ENCODE data around the gene SYDE2.
"Not testable (repeated sequence)": the region's sequence is repeated elsewhere in the genome, so short reads cannot be mapped to it uniquely, and the experiment has no call there.

SYDE2 gene

GRCh38 chr1:85200463-85201339 is at the start of gene SYDE2:
TSS of gene SYDE2 (minus strand) at chr1:85201016. CDS start at chr1:85200996, 20 bp downstream.
- no peak for FAIRE-seq

DNA sequence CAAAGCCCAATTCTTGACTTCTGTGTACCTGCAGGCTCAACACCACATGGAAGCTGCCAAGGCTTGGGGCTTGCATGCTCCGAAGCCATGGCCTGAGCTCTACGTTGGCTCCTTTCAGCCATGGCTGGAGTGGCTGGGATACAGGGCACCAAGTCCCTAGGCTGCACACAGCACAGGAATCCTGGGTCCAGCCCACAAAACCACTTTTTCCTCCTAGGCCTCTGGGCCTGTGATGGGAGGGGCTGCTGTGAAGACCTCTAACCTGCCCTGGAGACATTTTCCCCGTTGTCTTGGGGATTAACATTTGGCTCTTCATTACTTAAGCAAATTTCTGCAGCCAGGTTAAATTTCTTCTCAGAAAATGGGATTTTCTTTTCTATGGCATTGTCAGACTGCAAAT is 48.2 kb upstream of the SYDE2 start:
- not testable (repeated sequence) for FAIRE-seq

GRCh38 chr1:85245891-85246290 is 45.1 kb upstream of the SYDE2 start:
- FAIRE-seq = no peak

DNA sequence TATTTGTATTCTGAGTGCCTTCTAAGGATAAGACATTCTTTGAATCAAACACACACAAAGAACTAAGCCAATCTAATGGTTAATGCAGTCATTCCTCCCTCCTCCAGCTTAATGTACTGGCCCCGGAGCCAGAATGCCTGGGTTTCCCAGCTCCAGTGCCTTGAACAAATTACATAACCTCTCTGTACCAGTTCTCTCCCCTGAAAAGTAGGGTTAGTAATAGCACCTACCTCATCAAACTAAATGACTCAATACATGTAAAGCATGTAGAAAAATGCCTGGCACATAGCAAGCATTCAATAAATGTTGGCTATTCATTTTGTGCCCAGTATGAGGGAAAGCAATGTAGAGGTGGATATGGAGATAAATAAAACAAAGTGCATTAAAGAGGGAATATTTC is 44.6 kb upstream of the SYDE2 start:
- FAIRE-seq = no peak

DNA sequence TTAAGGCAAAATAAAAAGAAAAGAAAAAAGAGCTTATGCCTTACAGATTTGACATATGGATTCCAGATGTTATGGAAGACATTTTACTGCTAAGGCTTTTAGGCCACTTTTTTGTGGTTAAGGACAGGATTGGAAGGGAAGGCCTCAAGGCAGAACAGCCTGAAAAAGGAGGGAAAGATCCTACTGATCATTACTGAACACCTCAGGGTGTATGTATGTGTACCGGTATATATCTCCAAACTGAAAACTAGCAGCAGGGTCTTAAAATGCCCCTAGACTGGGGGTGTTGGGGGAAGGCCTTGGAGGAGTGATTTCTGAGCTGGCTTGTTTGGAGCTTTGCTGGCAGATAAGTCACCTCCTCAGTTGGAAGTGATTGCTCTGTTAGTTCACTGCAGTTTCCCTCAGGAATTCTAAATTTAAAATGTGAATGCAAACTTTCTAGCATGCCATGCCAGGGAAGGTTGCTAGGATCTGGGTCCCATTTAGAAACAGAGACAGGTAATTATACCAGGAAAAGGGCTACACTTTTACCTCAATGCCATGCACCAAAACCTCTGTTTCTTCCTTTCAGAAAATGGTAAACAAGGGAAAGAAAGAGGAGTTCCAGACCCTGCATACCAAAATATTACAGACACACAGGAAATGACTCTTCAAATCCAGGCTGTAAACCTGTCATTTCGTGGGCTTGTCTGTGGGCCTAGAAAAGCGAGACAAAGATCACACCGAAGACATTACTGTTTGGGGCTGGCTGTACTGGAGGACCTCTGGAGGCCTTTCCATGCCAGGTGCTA is 43.6 kb upstream of the SYDE2 start:
- FAIRE-seq = no peak

- no peak for FAIRE-seq
Measured at GRCh38 chr1:85243372-85243771, 42.6 kb upstream of the SYDE2 start.

DNA sequence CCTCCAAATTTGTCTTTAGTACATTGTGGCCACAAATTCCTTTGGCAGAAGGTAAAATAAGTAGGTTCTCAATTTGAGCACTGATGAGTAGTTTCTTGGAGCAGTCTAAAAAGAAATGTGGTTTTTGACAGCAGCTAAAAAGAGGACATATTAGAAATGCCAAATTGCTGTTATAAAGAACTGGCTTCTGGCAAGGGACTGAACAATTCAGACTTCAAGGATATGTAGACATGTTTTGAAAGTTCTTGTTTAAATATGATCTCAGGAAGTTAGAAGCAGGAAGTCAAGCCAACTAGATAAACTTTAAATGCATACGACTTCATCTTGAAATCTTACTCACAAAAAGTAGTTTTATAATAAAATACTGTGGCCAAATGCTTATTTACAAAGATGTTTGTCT is 39.8 kb upstream of the SYDE2 start:
- no peak for FAIRE-seq

GRCh38 chr1:85240174-85240601 is 39.4 kb upstream of the SYDE2 start:
- no peak for FAIRE-seq

DNA sequence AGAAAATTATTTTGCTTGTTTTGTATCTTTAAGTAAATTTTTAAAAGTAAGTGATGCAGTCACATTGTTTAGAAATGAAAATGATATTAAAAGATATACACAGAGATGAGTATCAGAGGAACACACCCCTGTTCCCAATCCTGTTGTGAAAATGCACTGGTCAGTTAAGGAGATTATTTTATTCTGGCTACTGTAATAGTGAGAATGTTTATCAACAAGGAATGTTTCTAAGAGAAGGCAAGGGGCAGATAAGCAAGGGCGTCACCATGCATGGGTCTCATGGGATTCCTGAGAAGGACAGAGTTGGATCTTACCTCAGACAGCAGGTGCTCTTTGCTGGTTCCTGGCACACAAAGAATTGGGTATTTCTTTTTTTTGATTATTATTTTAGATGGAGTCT is 36.8 kb upstream of the SYDE2 start:
- FAIRE-seq = no peak

GRCh38 chr1:85230305-85230977 is 29.6 kb upstream of the SYDE2 start:
- FAIRE-seq = no peak

DNA sequence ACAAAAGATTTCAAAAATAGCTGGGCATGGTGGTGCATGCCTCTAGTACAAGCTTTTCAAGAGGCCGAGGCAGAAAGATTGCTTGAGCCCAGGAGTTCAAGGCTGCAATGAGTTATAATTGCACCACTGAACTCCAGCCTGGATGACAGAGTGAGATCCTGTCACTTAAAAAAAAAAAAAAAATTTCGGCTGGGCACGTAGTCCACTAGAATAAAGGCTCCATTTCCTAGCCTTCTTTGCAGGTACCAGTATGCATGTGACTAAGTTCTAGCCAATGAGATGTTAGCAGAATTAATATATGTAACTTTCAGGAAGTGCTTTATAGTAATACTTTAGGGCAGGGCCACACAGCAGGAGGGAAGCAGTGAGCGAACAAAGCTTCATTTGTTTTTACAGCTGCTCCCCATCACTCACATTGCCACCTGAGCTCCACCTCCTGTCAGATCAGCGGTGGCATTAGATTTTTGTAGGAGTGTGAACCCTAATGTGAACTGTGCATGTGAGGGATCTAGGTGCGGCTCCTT is 28.8 kb upstream of the SYDE2 start:
- FAIRE-seq = no peak

DNA sequence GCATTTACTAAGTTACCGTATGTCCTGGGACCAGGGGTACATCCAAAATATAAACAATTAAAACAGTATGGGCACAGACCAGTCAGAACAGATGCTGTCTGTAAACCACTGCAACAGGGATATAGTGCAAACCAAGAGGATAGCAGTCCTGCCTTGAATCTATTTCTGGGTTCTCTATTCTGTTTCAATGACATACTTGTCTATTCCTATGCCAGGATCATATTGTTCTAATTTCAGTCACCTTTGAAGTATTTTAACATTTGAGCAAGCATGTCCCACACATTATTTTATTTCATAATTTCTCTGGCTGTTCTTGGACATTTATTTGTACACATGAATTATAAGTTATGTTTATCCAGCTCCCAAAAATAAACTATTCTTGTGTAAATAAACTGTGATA is 28.2 kb upstream of the SYDE2 start:
- FAIRE-seq = no peak

GRCh38 chr1:85225624-85226380 is 25.0 kb upstream of the SYDE2 start:
- no peak for FAIRE-seq

- FAIRE-seq = no peak
Measured at GRCh38 chr1:85224734-85225623, 24.2 kb upstream of the SYDE2 start.

DNA sequence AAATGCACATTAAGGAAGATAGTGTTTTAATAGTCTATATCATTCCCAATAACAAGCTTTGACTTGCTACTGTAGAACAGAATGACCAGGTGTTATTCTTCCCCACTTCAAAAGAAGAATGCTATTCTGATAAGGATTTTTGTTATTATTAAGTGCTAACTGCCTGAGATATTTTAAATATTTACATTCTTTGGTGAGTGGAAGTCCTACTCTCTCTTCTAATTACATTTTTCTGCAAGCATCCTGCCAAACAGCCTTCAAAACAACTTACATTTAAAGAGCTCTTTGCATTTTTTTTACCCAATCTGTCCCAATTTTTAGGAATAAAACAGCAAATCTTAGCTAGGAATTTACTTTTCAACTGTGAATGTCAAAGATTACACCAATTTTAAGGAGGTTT is 23.5 kb upstream of the SYDE2 start:
- FAIRE-seq = no peak

- FAIRE-seq = no peak
Measured at GRCh38 chr1:85223334-85223733, 22.5 kb upstream of the SYDE2 start.

DNA sequence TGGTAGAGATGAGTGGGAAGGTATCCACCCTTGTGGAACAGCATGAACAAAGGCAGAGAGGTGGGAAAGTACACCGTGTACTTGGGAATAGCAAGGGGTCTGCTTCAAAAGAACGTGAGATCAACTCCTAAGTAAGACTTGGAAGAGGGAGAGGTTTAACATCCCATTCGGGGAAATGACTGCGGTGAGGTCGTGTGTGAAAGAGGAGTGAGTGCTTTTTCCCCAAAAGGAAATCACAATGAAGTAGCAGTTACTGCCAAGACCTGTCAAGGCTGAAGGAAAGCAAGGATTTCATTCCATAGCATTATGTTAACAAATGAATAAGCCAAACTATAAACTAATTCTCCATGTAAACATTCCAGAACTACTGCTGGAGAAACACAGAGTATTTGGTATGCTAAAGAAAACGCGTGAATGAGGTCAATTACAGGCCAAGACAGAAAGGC is 20.0 kb upstream of the SYDE2 start:
- no peak for FAIRE-seq

DNA sequence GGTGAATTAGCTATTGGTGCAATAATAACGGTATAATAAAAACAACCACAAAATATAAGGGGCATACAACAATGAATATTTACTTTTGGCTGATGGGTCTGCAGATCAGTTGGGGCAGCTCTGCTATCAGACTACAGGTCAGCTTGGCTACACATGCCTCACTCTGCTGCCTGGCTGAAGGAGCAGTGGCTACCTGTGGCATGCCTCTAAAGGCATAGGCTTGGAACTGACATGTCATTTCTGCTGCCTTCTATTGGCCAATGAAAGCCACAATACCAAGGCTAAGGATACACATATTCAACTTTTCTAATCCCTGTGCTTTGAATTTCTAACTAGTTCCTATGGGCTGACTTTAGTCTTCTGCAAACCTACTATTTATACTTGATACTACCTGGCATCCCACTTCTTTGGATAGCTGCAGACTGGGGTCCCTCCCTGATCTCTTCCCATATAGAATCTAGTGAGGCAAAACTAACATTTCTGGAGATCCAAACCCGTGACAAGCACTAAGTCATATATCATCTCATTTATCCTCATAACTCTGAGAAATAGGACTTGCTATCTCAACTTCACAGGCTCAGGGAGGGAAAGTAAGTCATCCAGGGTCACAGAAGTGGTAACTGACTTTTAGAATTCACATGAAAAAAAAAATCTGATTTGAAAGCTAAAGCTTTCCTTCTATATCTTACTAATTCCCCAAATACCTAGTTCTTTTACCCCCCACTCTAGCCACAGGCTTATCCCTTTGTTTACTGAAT is 19.2 kb upstream of the SYDE2 start:
- FAIRE-seq = no peak

GRCh38 chr1:85216697-85217096 is 15.9 kb upstream of the SYDE2 start:
- FAIRE-seq = no peak

- no peak for FAIRE-seq
Measured at GRCh38 chr1:85214654-85215053, 13.8 kb upstream of the SYDE2 start.

DNA sequence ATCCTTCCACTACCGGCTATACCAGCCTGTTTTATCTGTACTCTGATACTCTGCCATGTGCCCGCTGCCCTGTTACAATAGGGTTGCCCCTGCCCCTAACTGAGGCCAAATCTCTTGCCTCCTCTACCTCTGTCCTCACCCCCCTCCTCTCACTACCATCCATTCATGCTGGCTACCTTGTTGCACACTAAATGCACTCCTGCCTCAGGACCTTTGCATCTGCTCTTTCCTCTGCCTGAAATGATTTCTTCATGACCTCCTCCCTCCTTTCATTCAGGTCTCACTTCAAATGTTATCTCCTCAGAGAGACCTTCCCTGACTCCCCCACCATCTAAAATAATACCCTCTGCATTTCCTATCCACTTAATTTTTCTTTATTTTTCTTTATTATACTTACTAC is 7.7 kb upstream of the SYDE2 start:
- FAIRE-seq = no peak

Measured in A204.1 (cell line).